SK-N-SH treated with all-trans-retinoic acid at 6 μM for 48 hours (cell line): Measurements from ENCODE around the gene ANAPC15.

ENCODE experiments used
- ATAC-seq: fragments of 200-7000 bp; cut with Tn5 transposase; 3 replicates; pipeline ENCODE4 v1.9.1; 2020; ENCODE audit warnings: mild to moderate bottlenecking, moderate library complexity
- ARNTL ChIP-seq: fragments of 450-650 bp; formaldehyde crosslinking; IDR thresholded peaks from 2 replicates; pipeline ENCODE4 v1.5.0; 2020; ENCODE audit warnings: low read depth, mild to moderate bottlenecking, moderate library complexity, borderline replicate concordance
- BACH2 ChIP-seq: fragments of 250-450 bp; sonication (Bioruptor Pico); IDR thresholded peaks from 2 replicates; pipeline ENCODE4 v1.9.0; 2021; ENCODE audit warnings: mild to moderate bottlenecking, borderline replicate concordance
- CSDC2 ChIP-seq: fragments of 250-450 bp; sonication (Bioruptor Pico); IDR thresholded peaks from 2 replicates; pipeline ENCODE4 v1.5.0; 2020; ENCODE audit warnings: mild to moderate bottlenecking, moderate library complexity
- ESRRG ChIP-seq: fragments of 250-450 bp; sonication (Bioruptor Pico); IDR thresholded peaks from 2 replicates; pipeline ENCODE4 v1.6.1; 2021; ENCODE audit warnings: mild to moderate bottlenecking
- GLIS3 ChIP-seq: fragments of 250-450 bp; sonication (Bioruptor Pico); IDR thresholded peaks from 2 replicates; pipeline ENCODE4 v1.5.0; 2020; ENCODE audit warnings: mild to moderate bottlenecking, moderate library complexity
- OSR1 ChIP-seq: fragments of 250-450 bp; sonication (Bioruptor Pico); IDR thresholded peaks from 2 replicates; pipeline ENCODE4 v1.8.0; 2022; ENCODE audit warnings: moderate library complexity, mild to moderate bottlenecking, inconsistent platforms
- PPARA ChIP-seq: fragments of 250-450 bp; sonication (Bioruptor Pico); IDR thresholded peaks from 2 replicates; pipeline ENCODE4 v1.5.0; 2020; ENCODE audit warnings: mild to moderate bottlenecking, borderline replicate concordance
- ZC3H10 ChIP-seq: fragments of 250-450 bp; sonication (Bioruptor Pico); IDR thresholded peaks from 2 replicates; pipeline ENCODE4 v1.5.1; 2021; ENCODE audit warnings: mild to moderate bottlenecking, moderate library complexity
- ZFP3 ChIP-seq: fragments of 250-450 bp; sonication (Bioruptor Pico); IDR thresholded peaks from 2 replicates; pipeline ENCODE4 v1.5.0; 2020; ENCODE audit warnings: mild to moderate bottlenecking, moderate library complexity
- ZFP30 ChIP-seq: fragments of 450-650 bp; formaldehyde crosslinking; IDR thresholded peaks from 2 replicates; pipeline ENCODE4 v1.5.0; 2022; ENCODE audit warnings: mild to moderate bottlenecking, moderate library complexity
- ZNF565 ChIP-seq: fragments of 450-650 bp; formaldehyde crosslinking; conservative IDR thresholded peaks from 2 replicates; pipeline ENCODE4 v1.5.0; 2020; ENCODE audit warnings: low read depth, mild to moderate bottlenecking, moderate library complexity
- ZNF70 ChIP-seq: fragments of 450-650 bp; formaldehyde crosslinking; IDR thresholded peaks from 2 replicates; pipeline ENCODE4 v1.5.0; 2020; ENCODE audit warnings: mild to moderate bottlenecking, moderate library complexity
- ZNF8 ChIP-seq: fragments of 450-650 bp; formaldehyde crosslinking; IDR thresholded peaks from 2 replicates; pipeline ENCODE4 v1.5.0; 2020; ENCODE audit warnings: mild to moderate bottlenecking, moderate library complexity
- TF ChIP-seq, protein P1 (sequence below): fragments of 250-450 bp; sonication (Bioruptor Pico); IDR thresholded peaks from 2 replicates; pipeline ENCODE4 v1.5.1; 2020; ENCODE audit warnings: low read depth, mild to moderate bottlenecking, moderate library complexity
- TF ChIP-seq, protein P2 (sequence below): fragments of 250-450 bp; sonication (Bioruptor Pico); IDR thresholded peaks from 2 replicates; pipeline ENCODE4 v1.8.0; 2020; ENCODE audit warnings: mild to moderate bottlenecking, moderate library complexity, borderline replicate concordance
- TF ChIP-seq, protein P3 (sequence below): fragments of 250-450 bp; sonication (Bioruptor Pico); IDR thresholded peaks from 2 replicates; pipeline ENCODE4 v1.8.0; 2021; ENCODE audit warnings: low read depth, mild to moderate bottlenecking, moderate library complexity, borderline replicate concordance
- TF ChIP-seq, protein P4 (sequence below): fragments of 250-450 bp; sonication (Bioruptor Pico); IDR thresholded peaks from 2 replicates; pipeline ENCODE4 v1.5.1; 2021; ENCODE audit warnings: mild to moderate bottlenecking, moderate library complexity
- TF ChIP-seq, protein P5 (sequence below): fragments of 250-450 bp; sonication (Bioruptor Pico); IDR thresholded peaks from 2 replicates; pipeline ENCODE4 v1.5.0; 2020; ENCODE audit warnings: mild to moderate bottlenecking, moderate library complexity

ANAPC15 gene

DNA sequence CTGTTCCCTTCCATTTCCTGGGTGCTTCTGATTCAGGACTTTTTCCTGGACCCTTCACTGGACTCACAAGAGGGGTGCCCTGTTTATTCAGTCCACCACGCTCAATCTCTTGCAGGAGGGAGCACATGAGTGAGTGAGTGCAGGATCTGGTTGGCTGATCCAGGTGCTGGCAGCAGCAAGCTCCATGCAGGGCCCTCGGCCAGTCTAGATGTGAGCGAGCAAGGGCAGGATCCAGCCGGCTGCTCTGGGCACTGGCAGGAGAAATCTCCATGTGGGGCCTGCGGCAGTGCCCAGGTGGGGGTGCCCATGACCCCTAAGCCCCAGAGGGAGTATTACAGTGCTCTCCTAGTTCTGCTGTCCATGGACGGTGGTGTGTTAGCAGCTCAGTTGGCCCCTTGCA is 11.6 kb upstream of the ANAPC15 start:
- ATAC-seq, result no peak
- TF ChIP-seq ZC3H10 (no peak), ZNF565 (CRISPR knock-in tag) (no peak), ZNF70 (CRISPR knock-in tag) (no peak), BACH2 (CRISPR knock-in tag) (no peak)
- TF ChIP-seq, protein P1, sequence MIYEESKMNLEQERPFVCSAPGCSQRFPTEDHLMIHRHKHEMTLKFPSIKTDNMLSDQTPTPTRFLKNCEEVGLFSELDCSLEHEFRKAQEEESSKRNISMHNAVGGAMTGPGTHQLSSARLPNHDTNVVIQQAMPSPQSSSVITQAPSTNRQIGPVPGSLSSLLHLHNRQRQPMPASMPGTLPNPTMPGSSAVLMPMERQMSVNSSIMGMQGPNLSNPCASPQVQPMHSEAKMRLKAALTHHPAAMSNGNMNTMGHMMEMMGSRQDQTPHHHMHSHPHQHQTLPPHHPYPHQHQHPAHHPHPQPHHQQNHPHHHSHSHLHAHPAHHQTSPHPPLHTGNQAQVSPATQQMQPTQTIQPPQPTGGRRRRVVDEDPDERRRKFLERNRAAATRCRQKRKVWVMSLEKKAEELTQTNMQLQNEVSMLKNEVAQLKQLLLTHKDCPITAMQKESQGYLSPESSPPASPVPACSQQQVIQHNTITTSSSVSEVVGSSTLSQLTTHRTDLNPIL (CRISPR knock-in tag), result no peak
- TF ChIP-seq, protein P2, sequence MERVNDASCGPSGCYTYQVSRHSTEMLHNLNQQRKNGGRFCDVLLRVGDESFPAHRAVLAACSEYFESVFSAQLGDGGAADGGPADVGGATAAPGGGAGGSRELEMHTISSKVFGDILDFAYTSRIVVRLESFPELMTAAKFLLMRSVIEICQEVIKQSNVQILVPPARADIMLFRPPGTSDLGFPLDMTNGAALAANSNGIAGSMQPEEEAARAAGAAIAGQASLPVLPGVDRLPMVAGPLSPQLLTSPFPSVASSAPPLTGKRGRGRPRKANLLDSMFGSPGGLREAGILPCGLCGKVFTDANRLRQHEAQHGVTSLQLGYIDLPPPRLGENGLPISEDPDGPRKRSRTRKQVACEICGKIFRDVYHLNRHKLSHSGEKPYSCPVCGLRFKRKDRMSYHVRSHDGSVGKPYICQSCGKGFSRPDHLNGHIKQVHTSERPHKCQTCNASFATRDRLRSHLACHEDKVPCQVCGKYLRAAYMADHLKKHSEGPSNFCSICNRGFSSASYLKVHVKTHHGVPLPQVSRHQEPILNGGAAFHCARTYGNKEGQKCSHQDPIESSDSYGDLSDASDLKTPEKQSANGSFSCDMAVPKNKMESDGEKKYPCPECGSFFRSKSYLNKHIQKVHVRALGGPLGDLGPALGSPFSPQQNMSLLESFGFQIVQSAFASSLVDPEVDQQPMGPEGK (CRISPR knock-in tag), result no peak

DNA sequence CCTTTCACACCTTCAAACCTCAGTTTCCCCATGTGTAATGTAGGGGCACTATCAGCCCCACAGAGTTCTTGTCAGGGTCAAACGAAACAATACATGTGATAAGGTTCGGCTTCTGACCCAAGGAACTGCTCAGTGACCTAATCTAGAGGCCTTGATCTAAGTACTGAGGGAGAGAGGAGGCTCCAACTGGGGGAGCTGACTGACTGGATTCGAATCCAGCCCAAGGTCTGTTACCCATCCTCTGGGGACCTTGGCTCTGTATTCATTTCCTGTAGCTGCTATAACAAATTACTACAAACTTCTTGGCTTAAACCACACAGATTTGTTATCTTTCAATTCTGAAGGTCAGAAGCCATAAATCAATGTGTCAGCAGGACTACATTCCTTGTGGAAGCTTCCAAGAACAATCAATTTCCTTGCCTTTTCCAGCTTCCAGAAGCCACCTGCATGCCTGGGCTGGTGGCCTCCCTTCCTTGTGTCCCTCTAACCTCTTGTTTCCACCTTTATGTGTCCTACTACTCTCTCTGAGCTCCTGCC is 10.7 kb upstream of the ANAPC15 start:
- TF ChIP-seq BACH2 (CRISPR knock-in tag) (no peak), PPARA (CRISPR knock-in tag) (no peak), ESRRG (CRISPR knock-in tag) (no peak), GLIS3 (CRISPR knock-in tag) (no peak), OSR1 (CRISPR knock-in tag) (no peak), ZFP3 (CRISPR knock-in tag) (no peak), ZFP30 (no peak), ZNF70 (CRISPR knock-in tag) (no peak), ZC3H10 (no peak), ARNTL (CRISPR knock-in tag) (no peak)
- TF ChIP-seq, protein P3, sequence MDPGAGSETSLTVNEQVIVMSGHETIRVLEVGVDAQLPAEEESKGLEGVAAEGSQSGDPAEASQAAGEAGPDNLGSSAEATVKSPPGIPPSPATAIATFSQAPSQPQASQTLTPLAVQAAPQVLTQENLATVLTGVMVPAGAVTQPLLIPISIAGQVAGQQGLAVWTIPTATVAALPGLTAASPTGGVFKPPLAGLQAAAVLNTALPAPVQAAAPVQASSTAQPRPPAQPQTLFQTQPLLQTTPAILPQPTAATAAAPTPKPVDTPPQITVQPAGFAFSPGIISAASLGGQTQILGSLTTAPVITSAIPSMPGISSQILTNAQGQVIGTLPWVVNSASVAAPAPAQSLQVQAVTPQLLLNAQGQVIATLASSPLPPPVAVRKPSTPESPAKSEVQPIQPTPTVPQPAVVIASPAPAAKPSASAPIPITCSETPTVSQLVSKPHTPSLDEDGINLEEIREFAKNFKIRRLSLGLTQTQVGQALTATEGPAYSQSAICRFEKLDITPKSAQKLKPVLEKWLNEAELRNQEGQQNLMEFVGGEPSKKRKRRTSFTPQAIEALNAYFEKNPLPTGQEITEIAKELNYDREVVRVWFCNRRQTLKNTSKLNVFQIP (CRISPR knock-in tag), result no peak
- TF ChIP-seq, protein P2 (CRISPR knock-in tag), result no peak
- TF ChIP-seq, protein P4, sequence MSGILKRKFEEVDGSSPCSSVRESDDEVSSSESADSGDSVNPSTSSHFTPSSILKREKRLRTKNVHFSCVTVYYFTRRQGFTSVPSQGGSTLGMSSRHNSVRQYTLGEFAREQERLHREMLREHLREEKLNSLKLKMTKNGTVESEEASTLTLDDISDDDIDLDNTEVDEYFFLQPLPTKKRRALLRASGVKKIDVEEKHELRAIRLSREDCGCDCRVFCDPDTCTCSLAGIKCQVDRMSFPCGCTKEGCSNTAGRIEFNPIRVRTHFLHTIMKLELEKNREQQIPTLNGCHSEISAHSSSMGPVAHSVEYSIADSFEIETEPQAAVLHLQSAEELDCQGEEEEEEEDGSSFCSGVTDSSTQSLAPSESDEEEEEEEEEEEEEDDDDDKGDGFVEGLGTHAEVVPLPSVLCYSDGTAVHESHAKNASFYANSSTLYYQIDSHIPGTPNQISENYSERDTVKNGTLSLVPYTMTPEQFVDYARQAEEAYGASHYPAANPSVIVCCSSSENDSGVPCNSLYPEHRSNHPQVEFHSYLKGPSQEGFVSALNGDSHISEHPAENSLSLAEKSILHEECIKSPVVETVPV (CRISPR knock-in tag), result no peak
- TF ChIP-seq, protein P5, sequence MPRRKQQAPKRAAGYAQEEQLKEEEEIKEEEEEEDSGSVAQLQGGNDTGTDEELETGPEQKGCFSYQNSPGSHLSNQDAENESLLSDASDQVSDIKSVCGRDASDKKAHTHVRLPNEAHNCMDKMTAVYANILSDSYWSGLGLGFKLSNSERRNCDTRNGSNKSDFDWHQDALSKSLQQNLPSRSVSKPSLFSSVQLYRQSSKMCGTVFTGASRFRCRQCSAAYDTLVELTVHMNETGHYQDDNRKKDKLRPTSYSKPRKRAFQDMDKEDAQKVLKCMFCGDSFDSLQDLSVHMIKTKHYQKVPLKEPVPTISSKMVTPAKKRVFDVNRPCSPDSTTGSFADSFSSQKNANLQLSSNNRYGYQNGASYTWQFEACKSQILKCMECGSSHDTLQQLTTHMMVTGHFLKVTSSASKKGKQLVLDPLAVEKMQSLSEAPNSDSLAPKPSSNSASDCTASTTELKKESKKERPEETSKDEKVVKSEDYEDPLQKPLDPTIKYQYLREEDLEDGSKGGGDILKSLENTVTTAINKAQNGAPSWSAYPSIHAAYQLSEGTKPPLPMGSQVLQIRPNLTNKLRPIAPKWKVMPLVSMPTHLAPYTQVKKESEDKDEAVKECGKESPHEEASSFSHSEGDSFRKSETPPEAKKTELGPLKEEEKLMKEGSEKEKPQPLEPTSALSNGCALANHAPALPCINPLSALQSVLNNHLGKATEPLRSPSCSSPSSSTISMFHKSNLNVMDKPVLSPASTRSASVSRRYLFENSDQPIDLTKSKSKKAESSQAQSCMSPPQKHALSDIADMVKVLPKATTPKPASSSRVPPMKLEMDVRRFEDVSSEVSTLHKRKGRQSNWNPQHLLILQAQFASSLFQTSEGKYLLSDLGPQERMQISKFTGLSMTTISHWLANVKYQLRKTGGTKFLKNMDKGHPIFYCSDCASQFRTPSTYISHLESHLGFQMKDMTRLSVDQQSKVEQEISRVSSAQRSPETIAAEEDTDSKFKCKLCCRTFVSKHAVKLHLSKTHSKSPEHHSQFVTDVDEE, result no peak
- no peak for ATAC-seq

DNA sequence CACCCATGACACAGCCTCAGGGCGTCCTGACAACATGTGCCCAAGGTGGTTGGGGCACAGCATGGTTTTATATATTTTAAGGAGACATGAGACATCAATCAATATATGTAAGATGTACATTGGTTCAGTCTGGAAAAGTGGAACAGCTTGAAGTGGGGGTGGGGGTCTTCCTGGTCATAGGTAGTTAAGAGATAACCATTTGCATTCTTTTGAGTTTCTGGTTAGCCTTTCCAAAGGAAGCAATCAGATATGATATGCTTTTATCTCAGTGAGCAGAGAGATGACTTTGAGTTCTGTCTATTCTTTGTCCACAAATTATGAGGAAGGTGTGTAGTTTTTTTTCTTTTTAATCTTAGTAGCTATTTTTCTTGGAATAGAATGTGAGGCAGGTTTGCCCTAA is 10.1 kb upstream of the ANAPC15 start:
- no peak for ATAC-seq
- TF ChIP-seq CSDC2, result no peak
- TF ChIP-seq, protein P5, result no peak
- TF ChIP-seq ZFP3 (CRISPR knock-in tag), result no peak
- no peak for TF ChIP-seq ZNF8 (CRISPR knock-in tag)
- no peak for TF ChIP-seq GLIS3 (CRISPR knock-in tag)
- TF ChIP-seq, protein P3 (CRISPR knock-in tag), result no peak
- TF ChIP-seq, protein P1 (CRISPR knock-in tag), result no peak
